H1 (cell line): ENCODE results near the gene GPX8. TPM values are rescaled to one million over a fixed set of nuclear protein-coding genes. Genes with fewer than 3 reads are reported as not detected.

Experiments used
- CTCF ChIA-PET: fragments of 300-600 bp; sonication (Branson Sonifier 250); formaldehyde crosslinking; loops from one replicate; lab custom pipeline; 2021; ENCODE audit not compliant: partially characterized antibody; lab: Charles Lee
- POLR2A ChIA-PET: fragments of 300-600 bp; sonication (Branson Sonifier 250); formaldehyde crosslinking; loops from one replicate; lab custom pipeline; 2021; ENCODE audit warnings: inconsistent platforms; ENCODE audit not compliant: partially characterized antibody; lab: Charles Lee
- DNase-seq, 2 experiments: peaks; one replicate each; pipeline versions ENCODE4 v3.0.0 to v3.0.0-alpha.2; 2010 to 2022; ENCODE audit warnings: low spot score in 2 of 2, low read depth in 1 of 2, mixed read lengths in 1 of 2
- FAIRE-seq: peaks from 2 replicates; lab custom pipeline; 2011; peaks lifted over from hg19 to GRCh38; lab: Jason Lieb, UNC
- H2AFZ ChIP-seq: 2 replicates; pipeline ENCODE4 v1.8.1; 2012; ENCODE audit warnings: low read length, inconsistent platforms
- H2AK5ac ChIP-seq: 2 replicates; pipeline ENCODE4 v1.6.1; 2013; ENCODE audit warnings: low read depth, low read length
- H2BK120ac ChIP-seq: replicated peaks from 2 replicates; pipeline ENCODE3; 2013; ENCODE audit warnings: low read depth, low read length, inconsistent platforms
- H2BK12ac ChIP-seq: 2 replicates; pipeline ENCODE4 v1.6.1; 2013; ENCODE audit warnings: low read depth, low read length
- H2BK15ac ChIP-seq: 2 replicates; pipeline ENCODE4 v1.6.1; 2013; ENCODE audit warnings: low read length
- H2BK20ac ChIP-seq: 2 replicates; pipeline ENCODE4 v1.6.1; 2013; ENCODE audit warnings: low read length
- H2BK5ac ChIP-seq: 2 replicates; pipeline ENCODE4 v1.6.1; 2013; ENCODE audit warnings: low read depth, low read length
- H3K14ac ChIP-seq: 2 replicates; pipeline ENCODE4 v1.6.1; 2013; ENCODE audit warnings: inconsistent platforms; ENCODE audit not compliant: insufficient read length
- H3K18ac ChIP-seq: 2 replicates; pipeline ENCODE4 v1.6.1; 2013; ENCODE audit warnings: low read length; ENCODE audit errors: extremely low read depth
- H3K23ac ChIP-seq: 2 replicates; pipeline ENCODE4 v1.6.1; 2013; ENCODE audit warnings: inconsistent platforms; ENCODE audit not compliant: insufficient read length
- H3K23me2 ChIP-seq: 2 replicates; pipeline ENCODE4 v1.6.1; 2013; ENCODE audit warnings: low read depth, low read length
- H3K27ac ChIP-seq: 2 replicates; pipeline ENCODE4 v1.6.1; 2011; ENCODE audit warnings: low read depth, low read length, inconsistent platforms
- H3K27me3 ChIP-seq, 4 experiments: replicated peaks in 1 of 4; 1 replicate in 1 of 4; 2 replicates in 3 of 4; pipeline versions ENCODE4 v1.6.1 to v1.8.1; 2011 to 2013; ENCODE audit warnings: low read length in 3 of 4, mild to moderate bottlenecking in 3 of 4, inconsistent platforms in 2 of 4, mixed read lengths in 2 of 4, moderate library complexity in 1 of 4; ENCODE audit not compliant: control insufficient read depth in 3 of 4, insufficient read depth in 3 of 4; ENCODE audit errors: extremely low read depth in 1 of 4
- H3K36me3 ChIP-seq, 4 experiments: 2 replicates each; pipeline versions ENCODE4 v1.6.1 to v1.8.1; 2011 to 2013; ENCODE audit warnings: mild to moderate bottlenecking in 4 of 4, low read length in 3 of 4, moderate library complexity in 2 of 4, control low read depth in 1 of 4, inconsistent platforms in 1 of 4; ENCODE audit not compliant: insufficient read depth in 4 of 4, control insufficient read depth in 2 of 4
- H3K4ac ChIP-seq: replicated peaks from 2 replicates; pipeline ENCODE3; 2013; ENCODE audit warnings: low read length, low read depth, mixed read lengths, inconsistent platforms; ENCODE audit not compliant: insufficient read length
- H3K4me1 ChIP-seq, 4 experiments: replicated peaks in 1 of 4; 1 replicate in 1 of 4; 2 replicates in 3 of 4; pipeline versions ENCODE4 v1.6.1 to v1.8.1; 2011 to 2013; ENCODE audit warnings: low read length in 3 of 4, inconsistent platforms in 2 of 4, mixed read lengths in 1 of 4; ENCODE audit not compliant: insufficient read depth in 4 of 4, control insufficient read depth in 3 of 4
- H3K4me2 ChIP-seq, 2 experiments: 2 replicates each; pipeline versions ENCODE4 v1.6.1 to v1.8.1; 2011 to 2013; ENCODE audit warnings: low read depth in 2 of 2, low read length in 2 of 2, control low read depth in 1 of 2, inconsistent platforms in 1 of 2, mild to moderate bottlenecking in 1 of 2; ENCODE audit not compliant: insufficient read depth in 1 of 2
- H3K4me3 ChIP-seq, 4 experiments: fragments of 200-600, 300-600 bp in 1 of 4; sonication (generic), shearing (Covaris generic), sonication (Bioruptor Twin) in 1 of 4; 2 replicates each; pipeline versions ENCODE4 v1.5.1 to v1.8.1; 2011 to 2016; ENCODE audit warnings: low read length in 4 of 4, low read depth in 3 of 4, control low read depth in 2 of 4, inconsistent platforms in 2 of 4, mild to moderate bottlenecking in 2 of 4, mixed read lengths in 1 of 4, moderate library complexity in 1 of 4; ENCODE audit not compliant: insufficient read depth in 2 of 4; ENCODE audit errors: extremely low read depth in 1 of 4
- H3K56ac ChIP-seq: replicated peaks from 2 replicates; pipeline ENCODE3; 2013; ENCODE audit warnings: low read depth, mild to moderate bottlenecking, mixed read lengths, low read length, inconsistent platforms; ENCODE audit not compliant: insufficient read length
- H3K79me1 ChIP-seq: 2 replicates; pipeline ENCODE4 v1.6.1; 2013; ENCODE audit warnings: low read depth, low read length, control low read depth
- H3K79me2 ChIP-seq, 2 experiments: 2 replicates each; pipeline versions ENCODE4 v1.6.1 to v1.8.1; 2012 to 2013; ENCODE audit warnings: low read length in 2 of 2, mild to moderate bottlenecking in 2 of 2, inconsistent platforms in 1 of 2; ENCODE audit not compliant: insufficient read depth in 2 of 2, control insufficient read depth in 1 of 2
- H3K9ac ChIP-seq, 4 experiments: replicated peaks in 1 of 4; 1 replicate in 1 of 4; 2 replicates in 3 of 4; pipeline versions ENCODE4 v1.6.1 to v1.8.1; 2011 to 2013; ENCODE audit warnings: low read depth in 3 of 4, low read length in 3 of 4, control low read depth in 2 of 4, mild to moderate bottlenecking in 2 of 4, moderate library complexity in 2 of 4, inconsistent platforms in 1 of 4; ENCODE audit errors: extremely low read depth in 1 of 4
- H3K9me3 ChIP-seq, 2 experiments: 2 replicates each; pipeline versions ENCODE4 v1.6.1 to v1.8.1; 2012 to 2013; ENCODE audit warnings: mild to moderate bottlenecking in 2 of 2, moderate library complexity in 2 of 2, control low read depth in 1 of 2, inconsistent platforms in 1 of 2, low read depth in 1 of 2, low read length in 1 of 2, mixed read lengths in 1 of 2; ENCODE audit not compliant: insufficient read depth in 2 of 2
- H4K20me1 ChIP-seq, 2 experiments: replicated peaks in 1 of 2; 2 replicates each; pipeline versions ENCODE3 to v1.8.1; 2011 to 2013; ENCODE audit warnings: inconsistent platforms in 2 of 2, low read length in 2 of 2, mild to moderate bottlenecking in 1 of 2; ENCODE audit not compliant: insufficient read depth in 2 of 2, control insufficient read depth in 1 of 2
- H4K5ac ChIP-seq: 2 replicates; pipeline ENCODE4 v1.6.1; 2013; ENCODE audit warnings: low read length, low read depth, mixed read lengths, inconsistent platforms; ENCODE audit not compliant: insufficient read length
- H4K8ac ChIP-seq: 2 replicates; pipeline ENCODE4 v1.8.0; 2013; ENCODE audit warnings: mild to moderate bottlenecking, moderate library complexity, low read length, inconsistent platforms; ENCODE audit not compliant: insufficient read depth; ENCODE audit errors: extremely low read depth
- H4K91ac ChIP-seq: replicated peaks from 2 replicates; pipeline ENCODE3; 2013; ENCODE audit warnings: low read length, mixed read lengths, inconsistent platforms; ENCODE audit not compliant: insufficient read length
- CHD2 ChIP-seq: IDR thresholded peaks from 2 replicates; pipeline ENCODE4 v1.6.1; 2012; ENCODE audit warnings: low read length, improper control_type of control experiment
- HDAC6 ChIP-seq: IDR thresholded peaks from one replicate; pipeline ENCODE4 v1.7.1; 2012; ENCODE audit warnings: low read depth, mild to moderate bottlenecking, inconsistent platforms, low read length, moderate library complexity
- MAFK ChIP-seq: IDR thresholded peaks from 2 replicates; pipeline ENCODE4 v1.6.1; 2012; ENCODE audit warnings: low read depth, mild to moderate bottlenecking, improper control_type of control experiment, low read length
- PHF8 ChIP-seq: fragments of 200-600 bp; sonication (generic); conservative IDR thresholded peaks from 2 replicates; pipeline ENCODE4 v1.7.1; 2012; ENCODE audit warnings: low read depth, mild to moderate bottlenecking, inconsistent platforms, low read length, moderate library complexity
- RAD21 ChIP-seq, 2 experiments: IDR thresholded peaks in 1 of 2; conservative IDR thresholded peaks in 1 of 2; 2 replicates each; pipeline ENCODE4 v1.6.1; 2011; ENCODE audit warnings: low read depth in 2 of 2, low read length in 2 of 2, improper control_type of control experiment in 1 of 2, inconsistent platforms in 1 of 2, mild to moderate bottlenecking in 1 of 2, moderate library complexity in 1 of 2
- WGBS, 2 experiments: shearing (Covaris generic) in 1 of 2; methylation state at CpG; one replicate each; pipeline versions ENCODE4 v1.1.6 to v1.1.7; 2013 to 2015; ENCODE audit warnings: low lambda C conversion rate in 2 of 2, mixed read lengths in 2 of 2, inconsistent platforms in 1 of 2, low coverage in 1 of 2, missing lambda C conversion rate in 1 of 2; ENCODE audit not compliant: insufficient replicate concordance in 2 of 2, insufficient coverage in 1 of 2, insufficient read length in 1 of 2; ENCODE audit errors: extremely low coverage in 1 of 2, missing lambda C conversion rate in 1 of 2; 5-methylcytosine and 5-hydroxymethylcytosine counted together
- polyA plus RNA-seq, 7 experiments: library from polyadenylated mRNA; depleted of rRNA in 3 of 7; stranded (reverse) in 5 of 7; unstranded in 2 of 7; fragments of >200 nt in 5 of 7; fragments of 200-250 nt in 2 of 7; gene quantifications; 1 replicate in 5 of 7; 2 replicates in 1 of 7; 4 replicates in 1 of 7; pipeline versions ENCODE4 v1.2.1 to v1.2.3, GENCODE V29; 2011 to 2013; ENCODE audit warnings: missing spikeins in 2 of 7, mixed read lengths in 2 of 7
- total RNA-seq: library from RNA; stranded (reverse); fragmentation: NEBNext Ultra II Directional; extraction: Animal tissue kit (Norgen Biotek cat#: 25700); gene quantifications from 2 replicates; pipeline ENCODE4 v1.2.1, GENCODE V29; 2021
- TF ChIP-seq, protein P1 (sequence below): IDR thresholded peaks from 2 replicates; pipeline ENCODE4 v1.6.1; 2012; ENCODE audit warnings: inconsistent platforms
- TF ChIP-seq, protein P2 (sequence below), 3 experiments: IDR thresholded peaks; 1 replicate in 2 of 3; 2 replicates in 1 of 3; pipeline versions ENCODE4 v1.5.1 to v1.6.1; 2011; ENCODE audit warnings: low read length in 3 of 3, mild to moderate bottlenecking in 3 of 3, inconsistent platforms in 2 of 3, low read depth in 1 of 3, moderate library complexity in 1 of 3; ENCODE audit not compliant: insufficient read depth in 1 of 3; ENCODE audit errors: control extremely low read depth in 1 of 3

Gene GPX8
- total and polyA plus RNA-seq, 2 of the 8 experiments (the other 6 are each of a cell fraction or from before 2014, with no cell fraction given), result 19.5 to 60.4 TPM

DNA sequence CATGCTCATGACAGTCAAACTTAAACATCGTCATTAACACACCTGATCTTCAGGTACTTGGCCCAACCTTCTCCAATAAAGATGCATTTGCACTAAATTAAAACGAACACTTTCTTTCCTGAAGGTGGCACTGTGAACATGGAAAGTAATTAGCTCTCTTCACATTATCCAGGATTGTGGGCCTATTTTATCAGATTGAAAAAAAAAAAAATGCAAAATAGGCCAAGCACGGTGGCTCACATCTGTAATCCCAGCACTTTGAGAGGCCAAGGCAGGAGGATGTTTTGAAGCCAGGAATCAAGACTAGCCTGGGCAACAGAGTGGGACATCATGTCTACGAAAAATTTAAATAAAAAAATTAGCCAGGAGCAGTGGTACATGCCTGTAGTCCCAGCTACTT lies 27.4 kb downstream of the GPX8 start:
- no peak overlapping the region for H2BK12ac ChIP-seq
- H4K20me1 ChIP-seq, result no peaks in the 10 kb centered on the region
- no peak overlapping the region for H3K56ac ChIP-seq
- H3K4me3 ChIP-seq, result no peak overlapping the region
- TF ChIP-seq, protein P1, sequence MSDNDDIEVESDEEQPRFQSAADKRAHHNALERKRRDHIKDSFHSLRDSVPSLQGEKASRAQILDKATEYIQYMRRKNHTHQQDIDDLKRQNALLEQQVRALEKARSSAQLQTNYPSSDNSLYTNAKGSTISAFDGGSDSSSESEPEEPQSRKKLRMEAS, result no peak
- TF ChIP-seq, protein P2, sequence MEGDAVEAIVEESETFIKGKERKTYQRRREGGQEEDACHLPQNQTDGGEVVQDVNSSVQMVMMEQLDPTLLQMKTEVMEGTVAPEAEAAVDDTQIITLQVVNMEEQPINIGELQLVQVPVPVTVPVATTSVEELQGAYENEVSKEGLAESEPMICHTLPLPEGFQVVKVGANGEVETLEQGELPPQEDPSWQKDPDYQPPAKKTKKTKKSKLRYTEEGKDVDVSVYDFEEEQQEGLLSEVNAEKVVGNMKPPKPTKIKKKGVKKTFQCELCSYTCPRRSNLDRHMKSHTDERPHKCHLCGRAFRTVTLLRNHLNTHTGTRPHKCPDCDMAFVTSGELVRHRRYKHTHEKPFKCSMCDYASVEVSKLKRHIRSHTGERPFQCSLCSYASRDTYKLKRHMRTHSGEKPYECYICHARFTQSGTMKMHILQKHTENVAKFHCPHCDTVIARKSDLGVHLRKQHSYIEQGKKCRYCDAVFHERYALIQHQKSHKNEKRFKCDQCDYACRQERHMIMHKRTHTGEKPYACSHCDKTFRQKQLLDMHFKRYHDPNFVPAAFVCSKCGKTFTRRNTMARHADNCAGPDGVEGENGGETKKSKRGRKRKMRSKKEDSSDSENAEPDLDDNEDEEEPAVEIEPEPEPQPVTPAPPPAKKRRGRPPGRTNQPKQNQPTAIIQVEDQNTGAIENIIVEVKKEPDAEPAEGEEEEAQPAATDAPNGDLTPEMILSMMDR (IDR thresholded peaks at IDR 0.05; ENCODE audit: control extremely low read depth in 1 of 3, insufficient read depth in 1 of 3, low read depth in 1 of 3, low read length in 3 of 3), result peak in 1 of 3 experiments; percentile 46; a peak in 2 of 4 replicates
- TF ChIP-seq MAFK, result no peak
- TF ChIP-seq HDAC6, result no peak
- TF ChIP-seq RAD21 (IDR thresholded peaks at IDR 0.05 in 1 of 2, conservative IDR thresholded peaks at IDR 0.05 in 1 of 2; ENCODE audit: low read depth in 2 of 2, low read length in 2 of 2), result peak; percentile 44 to 48
- no peak for TF ChIP-seq CHD2
- no peak for TF ChIP-seq PHF8
- H2BK120ac ChIP-seq, result no peak overlapping the region
- no peak overlapping the region for H4K8ac ChIP-seq
- H3K23me2 ChIP-seq, result no peaks in the 10 kb centered on the region
- H3K79me1 ChIP-seq, result no peaks in the 10 kb centered on the region
- H3K27ac ChIP-seq, result no peak overlapping the region
- WGBS, 2 experiments, result 50% methylated on average over 4 of the region's 4 CpGs; no CpG with 5 or more reads in 1 of the 2 experiments
- H2AFZ ChIP-seq, result no peak overlapping the region
- no peaks in the 10 kb centered on the region for H3K4me1 ChIP-seq
- H3K36me3 ChIP-seq, result no peaks in the 10 kb centered on the region
- no peak overlapping the region for H3K4me2 ChIP-seq
- POLR2A ChIA-PET, result interaction anchor here (1.3 kb wide), 1 partner anchor 28 kb away, joined by 3 read pairs; the partner anchor contains the start of gene GPX8
- no peak overlapping the region for H3K4ac ChIP-seq
- H3K23ac ChIP-seq, result no peak overlapping the region
- H3K18ac ChIP-seq, result no peak overlapping the region
- FAIRE-seq (no peak), DNase-seq (no peak)
- H4K5ac ChIP-seq, result no peak overlapping the region
- no peaks in the 10 kb centered on the region for H3K79me2 ChIP-seq
- H3K14ac ChIP-seq, result no peak overlapping the region
- H2BK20ac ChIP-seq, result no peak overlapping the region
- H3K27me3 ChIP-seq, result peaks cover 0 to 6% (median 3%) of the 10 kb centered on the region in 4 experiments; a peak in 3 of 7 replicates
- CTCF ChIA-PET, result interaction anchor here (0.6 to 3.5 kb wide), 12 partner anchors 8 to 137 kb away, joined by 3 to 12 read pairs (median 4); no protein-coding TSS in a partner anchor
- H4K91ac ChIP-seq, result no peak overlapping the region
- no peak overlapping the region for H2BK5ac ChIP-seq
- no peak overlapping the region for H3K9ac ChIP-seq
- H2BK15ac ChIP-seq, result no peak overlapping the region
- no peaks in the 10 kb centered on the region for H3K9me3 ChIP-seq
- H2AK5ac ChIP-seq, result no peak overlapping the region
